ENCODE measurements around the gene WDR93. TPM values are rescaled to one million over a fixed set of nuclear protein-coding genes. Genes with fewer than 3 reads are reported as not detected.

Gene WDR93
- total RNA-seq, 2 donors from 2014 or later: 0.24 to 0.64 TPM

- Histone ChIP-seq H3K4me1 (ENCODE audit: control insufficient read depth, insufficient read depth, low read length) (no peaks in the 10 kb centered on the region), H3K4me3 (ENCODE audit: low read length) (no peak overlapping the region), H3K9me3 (ENCODE audit: control insufficient read depth, low read length) (no peaks in the 10 kb centered on the region), H3K36me3 (ENCODE audit: control insufficient read depth, insufficient read depth, low read length) (no peaks in the 10 kb centered on the region), H3K27ac (ENCODE audit: low read depth, low read length) (no peak overlapping the region), H3K27me3 (ENCODE audit: control insufficient read depth, insufficient read depth, low read length, poor library complexity, severe bottlenecking) (peaks cover 14% of the 10 kb centered on the region), H3K9ac (ENCODE audit: extremely low read depth, low read length, poor library complexity, severe bottlenecking) (no peak overlapping the region)
- no peaks in the 10 kb centered on the region for H3K9me3 Mint-ChIP-seq
- WGBS, 2 experiments (ENCODE audit: insufficient coverage in 1 of 2, insufficient read length in 1 of 2): 88 to 94% methylated on average over 5 of the region's 5 CpGs
- no peak for TF ChIP-seq CTCF (conservative IDR thresholded peaks at IDR 0.05)
- DNase-seq: no peak
- peaks cover 10% of the 10 kb centered on the region for H3K4me1 Mint-ChIP-seq
- peaks cover 8% of the 10 kb centered on the region for H3K36me3 Mint-ChIP-seq (ENCODE audit: low read depth)
- peaks cover 45% of the 10 kb centered on the region for H3K27me3 Mint-ChIP-seq (ENCODE audit: insufficient read depth)
- H3K27ac Mint-ChIP-seq: no peak overlapping the region
- H3K4me3 Mint-ChIP-seq: no peak overlapping the region
Measured at GRCh38 chr15:89657686-89658200, 32.9 kb upstream of the WDR93 start.

- no peaks in the 10 kb centered on the region for H3K36me3 ChIP-seq (ENCODE audit: control insufficient read depth, insufficient read depth, low read length)
- H3K4me3 Mint-ChIP-seq: no peak overlapping the region
- no peaks in the 10 kb centered on the region for H3K9me3 Mint-ChIP-seq
- no peaks in the 10 kb centered on the region for H3K9me3 ChIP-seq (ENCODE audit: control insufficient read depth, low read length)
- H3K27me3 Mint-ChIP-seq (ENCODE audit: insufficient read depth): peaks cover 50% of the 10 kb centered on the region
- peaks cover 9% of the 10 kb centered on the region for H3K4me1 Mint-ChIP-seq
- peaks cover 15% of the 10 kb centered on the region for H3K27me3 ChIP-seq (ENCODE audit: control insufficient read depth, insufficient read depth, low read length, poor library complexity, severe bottlenecking)
- WGBS, 2 experiments (ENCODE audit: insufficient coverage in 1 of 2, insufficient read length in 1 of 2): 95 to 100% methylated on average over 1 to 2 of the region's 2 CpGs
- no peak overlapping the region for H3K4me3 ChIP-seq (ENCODE audit: low read length)
- H3K27ac ChIP-seq (ENCODE audit: low read depth, low read length): no peak overlapping the region
- no peak for TF ChIP-seq CTCF (conservative IDR thresholded peaks at IDR 0.05)
- DNase-seq: no peak
- peaks cover 2% of the 10 kb centered on the region for H3K36me3 Mint-ChIP-seq (ENCODE audit: low read depth)
- no peaks in the 10 kb centered on the region for H3K4me1 ChIP-seq (ENCODE audit: control insufficient read depth, insufficient read depth, low read length)
- H3K27ac Mint-ChIP-seq: no peak overlapping the region
- H3K9ac ChIP-seq (ENCODE audit: extremely low read depth, low read length, poor library complexity, severe bottlenecking): no peak overlapping the region
Measured at GRCh38 chr15:89659295-89659694, 31.3 kb upstream of the WDR93 start.

- no peak for TF ChIP-seq CTCF (conservative IDR thresholded peaks at IDR 0.05)
- Histone ChIP-seq H3K4me3 (ENCODE audit: low read length) (no peak overlapping the region), H3K36me3 (ENCODE audit: control insufficient read depth, insufficient read depth, low read length) (no peaks in the 10 kb centered on the region), H3K27ac (ENCODE audit: low read depth, low read length) (no peak overlapping the region), H3K9me3 (ENCODE audit: control insufficient read depth, low read length) (no peaks in the 10 kb centered on the region), H3K27me3 (ENCODE audit: control insufficient read depth, insufficient read depth, low read length, poor library complexity, severe bottlenecking) (peaks cover 24% of the 10 kb centered on the region), H3K4me1 (ENCODE audit: control insufficient read depth, insufficient read depth, low read length) (no peaks in the 10 kb centered on the region), H3K9ac (ENCODE audit: extremely low read depth, low read length, poor library complexity, severe bottlenecking) (no peak overlapping the region)
- Mint-ChIP-seq H3K27ac (no peak overlapping the region), H3K36me3 (ENCODE audit: low read depth) (no peaks in the 10 kb centered on the region), H3K9me3 (no peaks in the 10 kb centered on the region), H3K4me1 (peaks cover 3% of the 10 kb centered on the region), H3K27me3 (ENCODE audit: insufficient read depth) (peaks cover 53% of the 10 kb centered on the region), H3K4me3 (no peak overlapping the region)
- no peak for DNase-seq
- 83 to 100% methylated on average over 1 to 2 of the region's 2 CpGs for WGBS, 2 experiments (ENCODE audit: insufficient coverage in 1 of 2, insufficient read length in 1 of 2)
Measured at GRCh38 chr15:89660556-89660955, 30.1 kb upstream of the WDR93 start.
